ENCODE measurements around the gene POU2F2.

Gene POU2F2

DNA sequence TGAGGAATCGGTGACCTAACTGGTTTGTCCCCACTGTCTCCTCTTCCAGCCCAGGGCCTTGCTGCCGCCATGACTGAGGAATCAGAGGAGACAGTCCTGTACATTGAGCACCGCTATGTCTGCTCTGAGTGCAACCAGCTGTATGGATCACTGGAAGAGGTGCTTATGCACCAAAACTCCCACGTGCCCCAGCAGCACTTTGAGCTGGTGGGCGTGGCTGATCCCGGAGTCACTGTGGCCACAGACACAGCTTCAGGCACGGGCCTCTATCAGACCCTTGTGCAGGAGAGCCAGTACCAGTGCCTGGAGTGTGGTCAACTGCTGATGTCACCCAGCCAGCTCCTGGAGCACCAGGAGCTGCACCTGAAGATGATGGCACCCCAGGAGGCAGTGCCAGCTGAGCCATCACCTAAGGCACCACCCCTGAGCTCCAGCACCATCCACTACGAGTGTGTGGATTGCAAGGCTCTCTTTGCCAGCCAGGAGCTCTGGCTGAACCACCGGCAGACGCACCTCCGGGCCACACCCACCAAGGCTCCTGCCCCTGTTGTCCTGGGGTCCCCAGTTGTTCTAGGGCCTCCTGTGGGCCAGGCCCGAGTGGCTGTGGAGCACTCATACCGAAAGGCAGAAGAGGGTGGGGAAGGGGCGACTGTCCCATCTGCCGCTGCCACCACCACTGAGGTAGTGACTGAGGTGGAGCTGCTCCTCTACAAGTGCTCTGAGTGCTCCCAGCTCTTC, 53.5 kb downstream of the POU2F2 start:
- no peak for DNase-seq

DNA sequence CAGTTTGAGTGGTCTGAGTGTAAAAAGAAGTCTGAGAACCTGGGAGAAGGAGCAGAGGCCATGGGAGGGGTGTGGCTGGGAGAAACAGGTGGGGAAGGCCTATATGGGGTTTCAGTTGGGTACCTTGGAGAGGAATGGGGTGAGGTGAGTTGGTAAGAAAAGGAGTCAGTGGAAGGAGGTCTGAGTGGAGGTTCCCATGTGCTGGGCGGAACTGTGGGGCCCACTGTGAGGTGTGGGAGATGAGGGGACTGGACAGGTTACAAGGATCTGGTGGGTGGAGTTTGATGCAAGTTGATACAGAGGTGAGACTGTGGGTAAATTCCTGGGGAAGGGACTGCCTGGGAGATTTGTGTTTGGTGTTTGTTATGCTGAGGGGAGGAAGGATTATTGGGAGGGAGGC, 54.2 kb downstream of the POU2F2 start:
- no peak for DNase-seq

DNA sequence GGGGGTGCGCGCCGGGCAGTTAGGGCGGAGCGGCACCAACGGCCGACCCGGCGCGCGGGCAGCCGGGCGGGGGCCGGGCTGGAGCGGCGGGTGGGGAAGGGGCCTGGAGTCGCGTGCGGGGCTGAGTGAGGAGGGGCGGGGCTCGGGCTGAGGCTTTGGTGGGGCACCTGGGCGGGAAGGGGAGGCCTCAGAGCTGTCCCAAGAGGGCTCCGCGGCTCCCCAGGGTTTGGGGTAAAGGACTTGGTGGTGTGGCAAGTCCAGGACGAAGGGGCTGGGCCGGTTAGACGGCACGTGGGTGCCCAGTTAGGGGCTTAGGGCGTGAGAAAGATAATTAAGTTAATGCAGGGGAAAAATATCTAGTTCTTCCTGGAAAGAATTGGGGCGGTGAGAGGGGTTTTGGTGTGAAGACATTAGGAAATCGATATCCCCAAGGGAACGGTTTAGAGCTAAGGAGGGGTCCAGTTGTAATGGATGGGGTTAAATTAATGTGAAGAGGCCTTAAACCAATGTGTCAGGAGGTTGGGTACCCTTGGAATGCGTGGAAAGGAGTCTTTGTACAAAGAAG, 55.8 kb downstream of the POU2F2 start:
- DNase-seq, result no peak

DNA sequence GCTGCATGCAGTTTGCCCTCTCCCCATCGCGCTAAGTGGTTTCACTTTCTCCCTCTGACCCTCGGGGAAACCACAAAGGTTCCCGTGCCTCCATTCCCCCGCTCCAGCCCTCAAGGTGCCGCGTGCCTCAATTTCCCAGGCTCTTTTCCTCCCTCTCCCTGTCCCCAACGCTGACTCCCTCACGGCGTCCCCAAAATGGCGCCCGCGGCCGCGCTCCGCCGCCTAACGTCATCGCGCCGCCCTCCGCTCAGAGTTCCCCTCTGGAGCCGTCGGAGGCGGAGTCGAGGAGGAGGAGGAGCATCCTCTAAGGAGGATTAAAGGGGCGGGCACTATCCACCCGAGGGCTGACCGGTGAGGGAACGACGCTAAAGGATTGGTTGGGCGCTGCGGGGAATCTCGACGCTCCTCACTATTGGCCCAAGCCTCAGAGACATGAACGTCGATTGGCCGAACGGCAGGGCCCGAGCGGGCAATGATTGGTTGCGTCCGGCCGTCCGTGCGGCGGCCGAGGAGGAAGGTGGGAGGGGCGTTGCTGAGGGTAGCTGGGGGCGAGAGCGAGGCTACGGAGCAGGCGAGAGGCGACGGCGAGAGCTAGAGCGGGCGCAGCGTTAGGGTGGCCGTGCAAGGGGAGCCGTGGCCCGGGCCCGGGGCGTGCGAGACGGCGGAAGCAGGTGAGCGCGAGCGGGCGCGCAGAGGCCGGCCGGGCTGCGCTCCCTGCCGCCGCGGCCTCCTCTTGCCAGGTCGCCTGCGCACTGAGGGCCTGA, 56.4 kb downstream of the POU2F2 start, which contains the start of gene ZNF574:
Gene ZNF574 (plus strand): TSS at position 551 of the 764 bp plus-strand sequence. CDS start 2,441 bp downstream, outside the sequence.
- peak; percentile 100 for DNase-seq

DNA sequence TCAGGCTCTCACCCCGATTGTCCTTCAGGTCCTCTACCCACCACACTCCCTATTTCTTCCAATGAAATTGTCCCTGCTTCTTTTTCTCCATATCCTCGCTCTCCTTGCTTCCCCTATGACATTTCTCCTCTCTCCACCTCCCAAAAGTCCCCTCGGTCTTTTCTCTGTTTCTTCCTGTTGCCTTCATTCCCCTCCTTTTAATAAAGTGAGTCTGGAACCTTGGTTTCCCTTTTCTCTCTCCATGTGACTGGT, 57.0 kb downstream of the POU2F2 start:
- DNase-seq, result no peak

DNA sequence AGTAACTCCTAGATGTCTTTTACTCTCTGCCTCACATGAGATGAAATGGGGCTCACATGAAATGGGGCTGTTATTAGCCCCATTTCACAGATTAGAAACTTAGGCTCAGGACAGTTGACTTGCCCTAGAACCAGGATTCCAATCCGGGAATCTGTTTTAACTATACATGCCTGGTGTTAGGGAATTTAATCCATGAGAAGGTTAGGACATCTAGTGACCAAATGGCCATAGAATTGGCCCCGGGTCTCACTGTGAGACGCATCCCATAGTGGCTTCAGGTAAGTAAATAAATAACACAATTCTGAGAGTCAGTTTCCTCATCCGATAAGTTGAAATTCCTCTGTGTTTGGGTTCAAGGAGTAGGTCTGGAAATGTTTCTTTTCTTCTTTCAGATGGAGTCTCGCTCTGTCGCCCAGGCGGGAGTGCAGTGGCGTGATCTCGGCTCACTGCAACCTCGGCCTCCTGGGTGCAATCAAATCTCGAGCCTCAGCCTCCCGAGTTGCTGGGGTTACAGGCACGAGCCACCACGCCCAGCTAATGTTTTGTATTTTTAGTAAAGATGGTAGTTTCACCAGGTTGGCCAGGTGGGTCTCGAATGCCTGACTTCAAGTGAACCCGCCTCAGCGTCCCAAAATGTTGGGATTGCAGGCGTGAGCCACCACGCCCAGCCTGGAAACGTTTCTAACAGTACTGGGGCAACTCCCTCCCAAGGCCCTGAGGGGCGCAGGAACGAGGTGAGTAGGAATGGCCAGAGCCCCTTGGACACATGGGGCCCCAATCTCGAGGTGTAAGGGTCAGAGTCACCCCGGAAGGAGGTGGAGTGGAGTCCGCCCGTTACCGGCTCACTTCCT, 57.5 kb downstream of the POU2F2 start:
- no peak for DNase-seq

DNA sequence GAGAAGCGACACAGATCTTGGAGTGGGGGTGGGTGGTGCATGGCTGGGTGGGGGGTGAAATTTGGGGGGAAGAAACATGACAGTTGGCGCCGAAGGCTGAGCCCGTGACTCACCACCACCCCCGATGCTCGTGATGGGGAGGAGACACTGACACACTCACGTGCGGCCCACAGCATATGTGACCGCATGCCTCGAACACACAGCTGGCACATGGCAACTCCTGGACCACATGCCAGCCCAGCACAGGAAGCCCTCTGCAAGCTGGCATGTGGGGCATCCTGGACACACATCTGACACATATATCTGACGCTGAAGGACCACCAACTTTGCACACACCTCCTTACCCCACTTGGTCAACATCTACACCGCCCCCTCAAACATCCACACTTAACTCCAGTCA, 61.0 kb downstream of the POU2F2 start:
- no peak for DNase-seq

DNA sequence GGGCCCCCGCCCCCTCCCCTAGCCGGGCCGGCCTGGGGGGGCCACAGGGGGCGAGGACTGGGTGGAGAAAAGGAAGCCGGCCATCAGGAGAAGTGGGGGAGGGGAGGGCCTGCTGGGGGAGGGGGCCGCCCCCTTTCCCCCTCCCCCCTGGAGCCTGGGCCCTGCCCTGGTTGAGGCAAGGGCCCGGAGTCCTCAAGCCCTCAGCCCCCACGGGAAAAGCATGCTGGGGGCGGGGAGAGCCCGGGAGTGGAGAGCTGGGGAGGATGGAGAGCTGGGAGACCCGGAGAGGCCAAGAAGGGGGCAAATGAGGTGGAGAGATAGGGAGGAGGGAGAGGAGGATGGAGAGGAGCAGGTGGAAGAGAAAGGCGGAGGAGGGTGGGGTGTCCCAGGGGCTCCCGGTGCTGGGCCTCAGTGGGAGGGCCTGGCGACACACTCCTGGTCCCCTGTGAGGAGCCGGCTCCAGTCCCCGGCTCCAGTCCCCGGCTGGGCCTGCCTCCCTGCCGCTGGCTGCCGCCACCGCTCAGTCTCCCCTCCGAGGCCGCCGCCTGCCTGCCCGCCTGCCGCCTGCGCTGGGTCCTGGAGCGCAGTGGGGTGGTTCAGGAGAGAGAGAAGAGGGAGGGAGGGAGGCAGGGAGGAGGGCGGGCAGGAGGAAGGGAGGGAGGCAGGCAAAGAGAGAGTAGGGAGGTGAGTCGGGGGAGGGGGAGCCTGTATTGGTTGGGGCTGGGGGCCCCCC, 62.5 kb downstream of the POU2F2 start, which contains the start of gene GRIK5:
Gene GRIK5 (minus strand): TSS at position 588 of the 733 bp plus-strand sequence. CDS start 4,436 bp downstream, outside the sequence.
- peak; percentile 26 for DNase-seq

DNA sequence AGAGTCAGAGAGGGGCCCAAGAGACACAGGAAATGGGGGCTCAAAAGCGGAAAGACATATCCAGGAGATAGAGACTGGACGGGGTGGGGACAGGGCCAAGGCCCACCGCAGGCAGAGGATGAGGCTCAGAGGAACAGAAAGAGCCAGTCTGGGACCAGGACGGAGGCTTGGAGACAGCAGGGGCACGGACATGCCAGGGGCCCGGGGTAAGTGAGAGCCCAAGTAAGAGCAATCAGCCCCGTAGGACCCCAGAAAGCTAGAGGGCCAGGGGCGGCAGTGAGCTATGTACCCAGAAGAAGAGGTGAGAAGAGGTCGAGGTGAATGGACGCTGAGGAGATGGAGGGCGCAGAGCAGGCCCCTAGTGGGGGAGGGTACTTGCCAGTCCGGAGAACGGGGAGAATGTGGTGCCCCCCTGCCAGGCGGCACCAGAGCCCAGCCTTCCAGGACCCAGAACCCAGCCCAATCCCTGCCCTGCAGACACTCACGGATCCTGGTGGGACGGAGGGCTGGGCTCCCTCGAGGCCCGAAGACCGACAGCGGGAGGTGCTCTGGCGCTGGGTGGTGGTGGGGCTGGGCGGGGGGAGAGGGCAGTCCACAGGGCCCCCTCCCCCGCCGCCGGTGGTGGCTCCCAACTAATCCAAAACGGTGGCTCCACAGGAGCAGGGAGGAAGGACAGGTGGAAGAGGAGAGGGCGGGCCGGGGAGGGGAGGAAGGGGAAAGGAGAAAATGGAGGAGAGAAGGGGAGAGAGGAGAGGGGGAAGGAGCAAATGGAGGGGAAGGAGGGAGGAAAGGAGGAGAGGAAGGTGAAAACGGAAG, 63.3 kb downstream of the POU2F2 start:
- DNase-seq, result peak; percentile 12

DNA sequence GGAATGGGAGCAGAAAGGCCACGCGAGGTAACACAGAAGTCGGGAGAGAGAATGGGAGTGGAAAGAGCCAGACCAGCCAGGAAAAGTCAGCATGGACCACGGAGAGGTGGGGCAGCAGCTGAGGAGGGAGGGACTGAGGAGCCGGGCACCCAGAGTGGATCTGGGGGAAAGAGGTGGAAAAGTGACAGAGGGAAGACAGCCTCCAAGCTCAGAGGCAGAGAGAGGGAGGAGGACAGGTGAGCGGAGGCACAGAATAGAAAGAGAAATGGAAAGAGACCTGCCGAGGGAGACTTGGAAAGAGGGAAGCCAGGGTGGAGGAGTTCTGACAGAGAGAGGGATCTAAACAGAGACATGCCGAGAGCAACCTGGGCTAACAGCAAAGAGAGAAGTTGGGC, 63.9 kb downstream of the POU2F2 start:
- no peak for DNase-seq

DNA sequence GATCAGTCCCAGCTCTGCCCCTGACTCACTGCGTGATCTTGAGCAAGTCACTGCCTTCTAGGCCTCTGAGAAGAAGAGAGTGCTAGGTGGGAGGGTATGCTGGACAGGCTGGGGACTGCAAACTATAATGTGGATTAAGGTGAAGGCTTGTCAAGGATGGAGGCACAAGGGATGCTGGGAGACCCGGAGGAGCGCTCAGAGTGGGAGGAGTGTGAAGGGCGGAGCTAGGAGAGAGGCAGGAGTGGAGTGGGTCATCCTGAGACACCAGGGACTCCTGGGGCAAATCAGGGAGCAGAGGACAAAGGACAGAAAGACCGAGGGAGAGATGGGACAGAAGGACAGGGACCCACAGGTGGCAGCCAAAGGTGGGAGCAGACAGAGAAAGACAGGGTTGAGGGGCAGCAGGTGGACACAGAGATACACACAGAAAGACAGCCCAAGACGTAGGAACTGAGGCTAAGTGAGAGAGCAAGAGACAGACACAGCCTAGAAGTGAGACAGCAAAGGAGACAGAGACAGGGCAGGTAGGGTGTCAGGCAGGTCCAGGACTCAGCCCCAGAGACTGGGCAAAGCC, 64.8 kb downstream of the POU2F2 start:
- no peak for DNase-seq

DNA sequence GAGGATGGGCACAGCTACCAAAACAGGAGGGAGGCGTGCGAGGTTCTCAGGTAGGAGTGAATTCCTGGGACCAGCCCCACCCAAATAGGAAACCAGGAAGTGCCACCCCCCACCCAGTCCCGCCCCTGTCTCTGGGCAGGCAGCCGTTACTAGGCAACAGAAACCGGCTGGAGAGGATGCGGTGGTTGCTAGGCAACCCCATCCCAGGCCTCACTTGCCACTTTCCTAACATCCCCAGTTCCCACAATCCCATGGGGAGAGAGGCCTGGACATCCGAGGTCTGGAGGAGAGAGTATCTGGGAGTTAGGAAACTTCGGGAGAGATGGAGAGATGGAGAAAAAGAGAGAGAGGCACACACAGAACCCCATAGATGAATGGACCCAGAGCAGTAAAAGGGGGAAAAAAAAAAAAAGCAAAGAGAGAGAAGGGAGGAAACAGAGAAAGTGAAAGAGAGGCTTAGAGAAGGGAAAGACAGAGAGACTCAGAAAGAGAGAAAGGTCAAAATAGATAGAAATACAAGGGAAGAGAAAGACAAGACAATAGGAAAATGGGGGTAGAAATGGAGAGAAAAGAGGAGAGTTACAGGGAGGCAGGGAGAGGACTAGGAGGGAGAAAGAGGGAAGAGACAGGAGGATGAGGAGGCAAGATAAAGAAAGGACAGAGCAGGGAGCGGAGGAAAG, 66.0 kb downstream of the POU2F2 start:
- peak; percentile 68 for DNase-seq

DNA sequence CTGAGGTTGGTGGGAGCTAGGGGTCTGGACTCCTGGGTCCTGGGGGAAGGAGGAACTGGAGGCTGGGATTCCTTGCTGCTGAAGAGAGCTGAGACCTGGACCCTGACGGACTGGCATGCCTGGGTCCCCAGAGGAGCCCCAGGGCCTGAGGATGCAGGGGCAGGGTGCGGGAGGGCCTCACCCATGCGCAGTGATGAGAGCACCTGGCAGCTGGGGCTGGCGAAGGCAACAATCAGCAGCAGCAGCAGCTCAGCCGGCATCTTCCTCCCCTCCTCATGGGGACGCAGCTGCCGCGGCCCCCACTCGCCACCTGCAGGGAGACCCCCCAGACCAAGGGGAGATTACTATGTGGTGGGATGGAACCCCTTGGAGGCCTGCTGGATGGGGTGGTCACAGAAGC, 66.7 kb downstream of the POU2F2 start:
- DNase-seq, result no peak

DNA sequence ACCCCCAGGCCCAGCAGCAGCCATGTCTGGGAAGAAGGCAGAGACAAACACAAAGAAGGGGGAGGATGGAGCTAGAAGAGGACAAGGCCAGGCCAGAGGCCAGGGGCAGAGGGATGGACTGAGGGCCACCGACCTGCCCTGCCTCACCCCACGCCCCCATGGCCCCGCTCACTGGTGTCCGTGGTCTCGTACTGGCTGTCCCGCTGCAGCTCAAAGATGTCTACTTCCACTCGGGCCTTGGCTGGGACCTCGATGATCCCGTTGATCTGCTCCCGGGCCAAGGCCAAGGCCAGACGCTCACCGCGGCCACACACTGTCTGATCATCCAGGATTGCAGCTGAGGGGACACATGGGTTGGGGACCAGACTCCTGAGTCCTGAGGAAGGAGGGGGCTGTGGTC, 67.2 kb downstream of the POU2F2 start:
- DNase-seq, result no peak

DNA sequence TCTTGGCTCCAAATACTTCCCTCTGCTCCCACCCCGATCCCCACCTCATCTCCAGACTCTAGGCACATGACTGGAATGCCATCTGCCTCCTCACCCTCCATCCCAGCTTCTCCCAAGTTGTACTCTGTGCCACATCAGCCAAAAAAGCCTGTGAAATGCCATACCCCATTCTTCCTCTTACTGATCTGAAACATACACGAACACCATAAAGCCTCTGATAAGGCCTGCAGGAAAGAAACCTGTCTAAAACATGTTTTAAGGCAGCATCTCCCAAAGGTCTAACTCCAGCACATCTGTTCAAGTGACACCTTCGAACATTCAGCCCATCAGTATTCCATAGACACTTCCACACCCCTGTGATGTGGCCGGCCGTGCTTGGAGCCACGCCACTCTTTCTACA, 67.8 kb downstream of the POU2F2 start:
- no peak for DNase-seq

DNA sequence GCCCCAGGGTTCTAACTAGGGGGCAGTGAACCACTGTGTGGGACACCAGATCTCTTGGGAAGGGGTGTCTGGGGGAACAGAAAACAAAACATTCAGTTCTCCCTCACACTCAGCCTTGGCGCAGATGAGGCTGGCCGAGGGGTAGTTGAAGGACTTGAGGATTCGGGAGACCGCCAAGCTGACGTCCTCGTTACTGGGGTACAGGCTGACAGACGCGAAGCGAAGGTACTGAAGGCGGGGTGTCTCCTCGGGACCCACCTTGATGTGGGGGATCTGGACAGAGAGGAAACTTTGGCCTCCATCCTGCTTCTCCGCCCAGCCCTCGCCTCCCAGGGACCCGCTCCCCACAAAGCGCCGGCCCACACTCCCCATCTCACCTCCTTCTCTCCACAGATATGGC, 69.9 kb downstream of the POU2F2 start:
- DNase-seq, result no peak

DNA sequence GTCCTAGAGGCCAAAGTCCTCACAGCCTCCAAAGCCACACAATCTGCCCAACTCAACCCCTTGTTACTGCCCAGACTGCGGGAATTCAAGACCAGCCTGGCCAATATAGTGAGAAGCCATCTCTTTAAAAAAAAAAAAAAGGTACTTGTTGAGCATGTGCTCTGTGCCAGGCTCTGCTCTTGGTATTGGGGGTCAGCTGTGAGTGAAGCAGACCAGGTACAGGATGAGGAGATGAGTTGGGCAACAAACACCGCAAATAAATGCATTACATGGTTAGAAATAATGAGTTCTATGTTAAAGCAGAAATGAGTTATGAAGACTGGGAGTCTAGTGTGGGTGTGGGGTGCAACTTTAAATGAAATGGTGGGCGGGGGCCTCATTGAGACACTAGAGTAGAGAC, 72.1 kb downstream of the POU2F2 start:
- no peak for DNase-seq

DNA sequence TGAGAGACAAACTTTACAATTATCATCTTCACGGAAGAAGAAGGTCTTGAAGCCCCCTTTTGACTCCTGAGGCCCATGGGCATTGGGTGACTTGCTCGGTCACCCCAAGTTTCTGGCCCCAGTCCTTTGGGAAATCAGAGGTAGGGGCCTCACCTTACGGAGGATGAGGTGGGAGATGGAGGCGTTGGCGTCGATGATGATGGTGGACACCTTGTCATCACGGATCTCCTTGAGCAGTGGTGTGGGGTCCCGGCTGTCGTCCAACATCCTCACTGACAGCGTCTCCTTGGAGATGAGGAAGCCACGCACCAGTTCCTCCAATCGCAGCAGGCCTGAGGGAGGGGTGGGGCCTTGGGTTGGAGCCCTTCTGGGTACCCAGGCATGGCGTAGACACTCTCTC, 73.0 kb downstream of the POU2F2 start:
- DNase-seq, result no peak

DNA sequence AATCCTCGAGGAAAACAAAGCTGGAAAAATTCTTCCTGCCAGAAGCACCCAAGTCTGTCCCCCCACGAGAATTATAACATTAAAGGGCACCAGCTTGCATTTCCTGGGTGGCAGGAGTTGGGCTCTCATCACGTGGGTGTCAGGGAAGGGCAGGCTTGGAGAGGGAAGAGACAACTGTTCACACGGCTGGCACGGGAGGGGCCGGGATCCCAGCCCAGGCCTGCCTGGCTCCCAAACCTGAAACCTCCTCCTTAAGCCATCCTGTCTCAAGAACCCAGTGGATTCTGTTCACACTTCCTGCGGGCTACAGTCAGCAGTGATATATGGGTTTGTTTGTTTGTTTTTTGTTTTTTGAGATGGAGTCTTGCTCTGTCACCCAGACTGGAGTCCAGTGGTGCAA, 74.4 kb downstream of the POU2F2 start:
- DNase-seq, result no peak

DNA sequence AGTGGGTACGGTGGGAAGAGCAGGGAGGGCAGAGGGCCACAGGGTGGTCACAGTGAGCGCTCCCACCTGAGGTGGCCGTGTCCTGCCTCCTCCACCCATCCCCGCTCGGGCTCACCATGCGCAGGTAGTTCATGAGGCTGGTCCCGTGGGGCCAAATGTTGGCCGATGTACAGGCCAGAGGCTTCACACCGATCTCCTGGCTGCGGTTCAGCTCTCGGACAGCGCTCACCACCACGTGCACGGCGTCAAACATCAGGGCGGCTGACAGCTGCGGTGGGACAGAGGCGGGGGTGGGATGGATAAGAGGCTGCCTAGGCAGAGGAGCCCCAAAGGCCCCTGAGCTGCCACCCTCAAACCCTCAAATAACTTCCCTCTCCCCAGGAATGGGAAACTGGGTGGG, 78.0 kb downstream of the POU2F2 start:
- no peak for DNase-seq
